GM21723 (cell line): ENCODE measurements around the gene HACL1.

Experiments used
- ATAC-seq: cut with Tn5 transposase; IDR thresholded peaks from one replicate; pipeline ENCODE4 v1.9.1; 2021; ENCODE audit warnings: mild to moderate bottlenecking, moderate library complexity; ENCODE audit not compliant: unreplicated experiment

HACL1 gene

DNA sequence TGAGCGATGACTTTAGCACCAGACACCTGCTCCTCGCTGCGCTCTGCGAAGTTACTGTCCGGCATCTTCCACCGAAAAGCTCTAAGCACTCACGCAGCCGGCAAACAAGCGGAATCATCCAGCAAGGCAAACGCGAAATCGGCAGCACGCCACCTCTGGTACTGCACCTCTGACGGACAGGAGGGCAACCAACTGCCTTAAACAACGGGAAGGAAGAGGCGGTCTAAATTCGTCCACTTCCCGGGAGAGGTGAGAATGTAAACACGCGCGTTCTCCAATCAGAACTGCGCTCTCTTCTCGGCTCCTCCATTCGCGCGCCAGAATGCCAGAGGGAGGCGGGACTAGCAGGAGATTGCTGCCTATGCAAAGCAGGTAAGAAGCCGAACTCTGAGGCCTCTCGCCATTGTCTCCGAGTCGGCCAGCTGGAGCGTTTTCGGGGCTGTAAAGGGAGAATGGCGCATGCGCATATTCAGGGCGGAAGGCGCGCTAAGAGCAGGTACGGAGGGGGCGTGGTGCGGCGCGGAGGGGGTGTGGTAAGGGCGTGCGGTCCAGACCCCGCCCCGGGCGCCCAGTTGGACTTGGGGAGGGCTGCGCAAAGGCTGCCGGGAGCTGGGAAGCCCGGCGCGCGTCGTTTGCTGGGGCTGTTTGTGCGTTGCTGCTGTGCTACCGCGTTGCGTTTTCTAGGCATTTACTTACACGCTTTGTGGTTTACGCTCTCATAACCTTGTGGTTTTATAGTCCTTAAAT is at the start of gene HACL1, which contains the start of gene BTD:
Gene HACL1, minus strand, starts transcription at position 171 of the 747 bp plus-strand sequence. Its CDS starts 106 bp downstream, at position 65.
Gene BTD, plus strand, starts transcription at position 347 of the 747 bp plus-strand sequence. CDS start 33,695 bp downstream, outside the sequence.
- peak; percentile 94 for ATAC-seq

DNA sequence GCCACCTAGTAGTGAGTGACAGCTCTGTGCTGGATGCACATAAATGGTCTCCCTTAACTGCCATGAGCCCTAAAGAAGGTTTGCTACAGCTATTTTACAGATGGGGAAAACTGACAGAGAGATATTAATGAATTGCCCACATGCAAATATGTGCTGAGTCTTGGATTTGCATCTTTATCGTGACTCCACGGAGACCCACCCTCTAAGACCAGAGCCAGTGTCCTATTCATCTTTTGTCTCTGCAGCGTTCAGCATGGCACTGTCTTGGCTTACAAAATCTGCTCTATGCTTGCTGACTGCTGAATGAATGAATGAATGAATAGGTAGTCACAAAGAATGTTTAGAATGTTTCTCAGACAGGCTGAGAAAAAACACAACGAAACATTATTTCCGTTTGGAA is 48.5 kb upstream of the HACL1 start:
- ATAC-seq: no peak

DNA sequence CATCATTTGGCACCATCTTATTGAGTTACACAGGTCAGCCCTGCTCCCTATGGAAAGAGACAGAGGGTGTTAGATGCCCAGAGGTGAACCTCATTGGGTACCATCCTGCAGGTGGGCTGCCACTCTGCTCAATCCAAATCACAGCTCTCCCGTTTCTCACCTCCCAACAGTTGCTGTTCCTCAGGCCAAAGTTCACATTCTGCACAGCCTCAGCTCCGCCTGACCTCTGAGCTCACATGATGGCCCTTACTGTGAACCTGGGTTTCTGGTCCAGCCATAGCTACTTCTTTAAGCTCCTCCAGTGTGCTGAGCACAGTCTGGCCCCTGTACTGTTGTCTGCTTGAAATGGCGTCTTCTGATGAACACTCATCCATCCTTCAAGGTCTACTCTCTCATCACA is 48.0 kb upstream of the HACL1 start:
- ATAC-seq: no peak

DNA sequence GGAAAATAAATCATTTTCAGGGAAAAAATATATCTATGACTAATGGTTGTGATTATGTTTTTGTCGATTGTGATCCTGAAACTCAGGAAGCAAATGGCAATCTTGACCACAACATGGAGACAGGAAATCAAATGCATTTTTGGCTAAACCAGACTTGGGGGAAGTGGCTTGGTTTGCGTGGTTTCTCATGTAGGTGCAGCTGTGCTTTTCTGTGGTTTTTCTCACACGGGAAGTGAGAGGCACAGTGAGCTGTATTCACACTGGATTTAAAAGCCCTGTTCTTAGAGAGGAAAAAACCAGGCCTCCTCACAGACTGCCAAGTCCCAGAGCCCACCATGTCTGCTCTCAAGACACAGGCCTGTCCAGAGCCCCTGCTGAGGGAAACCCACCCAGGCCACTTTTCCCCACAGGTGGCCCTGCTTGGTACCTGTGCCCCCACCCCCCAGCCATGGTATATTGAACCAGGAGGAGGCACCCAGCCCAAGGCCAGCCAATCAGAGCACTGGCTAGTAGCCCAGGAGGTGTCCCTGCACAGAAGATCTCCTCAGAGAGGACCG is 46.3 kb upstream of the HACL1 start:
- peak; percentile 96 for ATAC-seq

DNA sequence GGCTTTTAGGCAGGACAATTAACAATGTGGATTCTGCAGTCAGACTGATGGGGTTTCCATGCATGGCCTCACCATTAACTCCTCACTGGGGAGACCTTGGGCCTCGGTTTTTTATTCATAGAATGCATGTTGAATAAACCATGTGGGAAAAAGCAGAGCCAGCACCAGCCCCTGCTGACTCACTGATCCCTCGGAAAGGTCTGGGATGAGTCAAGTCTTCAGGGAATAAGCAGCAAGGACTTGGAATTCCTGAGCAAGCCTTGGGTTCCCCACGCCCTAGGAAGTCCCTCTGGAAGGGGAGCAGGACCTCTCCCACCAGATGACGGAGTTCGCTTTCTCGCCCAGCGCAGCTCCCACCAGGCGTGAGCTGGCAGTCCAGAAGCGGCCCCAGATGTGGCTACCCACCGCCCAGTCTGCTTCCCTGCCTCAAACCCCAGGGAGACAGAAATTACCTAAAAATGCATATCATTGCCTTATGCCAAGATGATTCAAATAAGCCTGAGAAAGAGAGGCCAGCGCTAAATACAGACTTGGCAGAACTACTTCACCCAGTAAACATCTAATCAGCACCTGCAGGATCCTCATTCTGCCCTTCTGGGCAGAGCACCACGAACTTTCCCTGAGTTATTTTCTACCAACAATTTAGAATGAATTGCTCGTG is 45.6 kb upstream of the HACL1 start:
- peak; percentile 8 for ATAC-seq

DNA sequence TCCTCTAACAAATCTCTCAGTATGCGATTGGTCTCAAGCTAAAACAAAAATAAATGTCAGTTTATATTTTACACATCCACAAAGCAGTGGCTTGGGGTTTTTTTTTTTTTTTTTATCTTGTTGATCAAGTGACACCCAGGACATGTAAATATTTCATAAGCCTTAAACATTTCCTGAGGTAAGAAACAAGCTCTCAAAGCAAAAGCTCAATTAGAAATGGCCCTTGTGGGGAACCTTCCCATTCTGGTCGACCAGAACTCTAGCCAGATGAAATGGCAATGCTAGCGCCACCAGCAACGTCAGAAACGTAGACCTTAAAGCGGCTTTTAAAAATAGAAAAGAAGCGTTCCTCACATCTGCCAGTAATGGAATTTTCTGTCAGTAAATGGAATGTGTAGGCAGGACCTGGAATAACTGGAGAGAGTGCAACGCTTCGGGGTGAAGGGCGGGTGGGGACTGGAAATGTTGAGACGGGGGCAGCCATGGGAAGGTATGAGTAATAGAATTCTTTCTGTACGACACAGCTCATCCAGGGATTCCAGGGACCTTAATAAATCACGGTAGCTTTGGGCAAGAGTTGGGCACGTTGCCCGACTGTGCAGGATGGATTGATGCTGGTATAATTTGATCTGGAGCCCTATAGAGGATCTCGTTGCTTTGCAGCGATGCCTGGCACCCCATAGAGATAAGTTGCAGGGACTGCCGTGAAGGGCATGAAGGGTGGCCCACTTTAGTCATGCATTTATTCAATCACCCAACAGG is 44.6 kb upstream of the HACL1 start:
- no peak for ATAC-seq

DNA sequence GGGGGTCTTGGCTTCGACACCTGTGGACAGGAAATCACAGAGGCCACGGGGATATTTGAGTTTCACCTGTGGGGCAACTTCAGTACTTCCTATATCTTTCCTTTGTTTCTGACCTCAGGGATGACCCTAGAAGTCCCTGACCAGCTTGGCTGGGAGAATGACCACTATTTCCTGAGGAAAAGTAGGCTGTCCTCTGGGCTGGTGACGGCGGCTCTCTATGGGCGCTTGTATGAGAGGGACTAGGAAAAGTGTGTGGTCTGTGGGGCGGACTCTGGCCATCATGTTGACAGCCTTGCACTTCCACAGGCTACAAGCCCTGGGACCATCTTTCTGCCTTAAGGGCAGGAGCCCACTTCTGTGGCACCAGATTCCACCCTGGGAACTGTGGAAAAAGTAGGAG is 43.9 kb upstream of the HACL1 start:
- no peak for ATAC-seq

DNA sequence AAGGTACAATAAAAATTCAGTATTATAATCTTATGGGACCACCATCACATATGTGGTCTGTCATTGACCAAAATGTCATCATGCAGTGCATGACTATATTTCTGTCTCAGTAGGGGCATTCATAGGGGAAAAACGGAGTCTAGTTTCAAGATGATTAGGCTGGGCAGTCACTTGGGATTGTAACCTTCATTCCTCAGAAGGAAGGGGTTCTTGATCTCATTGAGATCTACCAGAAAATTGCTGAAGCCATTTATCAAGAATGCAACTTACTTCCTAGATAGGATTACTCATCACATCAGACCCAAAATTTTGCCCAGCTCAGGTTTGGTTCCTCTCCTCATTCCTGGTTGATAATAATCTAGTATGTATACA is 37.5 kb upstream of the HACL1 start:
- no peak for ATAC-seq

DNA sequence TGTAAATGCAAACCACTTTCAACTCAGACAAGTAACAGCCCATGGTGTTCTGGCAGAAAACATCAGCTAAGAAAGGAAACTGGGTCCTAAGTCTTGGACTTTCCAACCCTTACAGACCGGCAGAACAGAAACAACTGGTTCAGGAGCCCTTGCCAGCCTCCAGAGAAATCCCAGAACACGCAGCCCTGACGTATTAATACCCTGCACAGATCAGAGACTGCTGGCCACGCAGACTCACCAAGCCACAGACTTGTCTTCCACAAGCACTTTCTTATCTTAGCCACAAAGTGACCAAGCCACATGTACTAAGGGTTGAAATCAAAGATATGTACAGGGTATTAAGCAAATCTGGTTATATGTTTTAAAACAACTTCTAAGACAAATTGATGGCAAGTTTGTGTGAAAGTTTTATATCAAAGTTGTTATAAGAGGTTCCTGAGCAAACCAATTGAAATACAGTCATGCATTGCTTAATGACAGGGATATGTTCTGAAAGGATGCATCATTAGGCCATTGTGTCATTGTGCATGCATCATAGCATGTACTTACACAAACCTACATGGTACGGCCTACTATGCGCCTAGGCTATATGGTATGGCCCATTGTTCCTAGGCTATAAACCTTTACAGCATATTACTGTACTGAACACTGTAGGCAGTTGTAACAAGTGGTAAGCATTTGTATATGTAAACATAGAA is 37.0 kb upstream of the HACL1 start:
- no peak for ATAC-seq

DNA sequence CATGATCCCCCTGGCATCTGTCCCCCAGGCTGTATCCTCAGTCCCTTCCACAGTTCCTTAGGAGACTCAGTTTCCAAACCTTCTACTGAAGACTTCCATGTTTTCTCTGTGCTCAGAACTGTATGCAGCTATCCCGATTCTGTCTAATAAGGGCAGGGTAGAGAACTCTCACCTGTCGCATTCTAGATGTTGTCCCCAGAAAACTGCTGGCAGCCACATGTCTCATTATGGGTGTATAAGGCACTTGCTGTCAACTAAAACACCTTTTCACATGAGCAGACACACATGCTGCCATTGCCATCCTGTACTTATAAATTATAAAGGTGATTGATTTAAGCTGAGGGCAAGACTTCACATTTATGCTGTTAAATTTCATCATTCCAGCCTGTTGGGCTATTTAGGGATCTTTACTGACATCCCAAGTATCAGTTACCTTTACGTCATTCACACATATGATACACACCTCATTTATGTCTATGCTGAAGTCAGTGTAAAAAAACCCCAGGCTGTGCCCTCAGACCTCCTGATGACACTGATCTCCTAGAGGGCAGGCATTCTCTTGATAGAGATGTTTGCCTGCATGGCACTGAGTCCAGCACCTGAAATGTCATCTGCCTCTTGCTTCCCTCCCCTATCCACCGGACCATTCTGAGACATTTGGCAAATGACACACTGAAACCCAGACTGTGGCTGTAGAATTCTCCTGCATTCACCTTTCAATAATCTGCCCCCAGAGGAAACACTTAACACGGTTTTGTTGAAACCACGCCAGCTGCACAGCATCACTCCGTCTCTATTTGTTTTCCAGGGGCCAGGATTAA is 36.0 kb upstream of the HACL1 start:
- no peak for ATAC-seq

DNA sequence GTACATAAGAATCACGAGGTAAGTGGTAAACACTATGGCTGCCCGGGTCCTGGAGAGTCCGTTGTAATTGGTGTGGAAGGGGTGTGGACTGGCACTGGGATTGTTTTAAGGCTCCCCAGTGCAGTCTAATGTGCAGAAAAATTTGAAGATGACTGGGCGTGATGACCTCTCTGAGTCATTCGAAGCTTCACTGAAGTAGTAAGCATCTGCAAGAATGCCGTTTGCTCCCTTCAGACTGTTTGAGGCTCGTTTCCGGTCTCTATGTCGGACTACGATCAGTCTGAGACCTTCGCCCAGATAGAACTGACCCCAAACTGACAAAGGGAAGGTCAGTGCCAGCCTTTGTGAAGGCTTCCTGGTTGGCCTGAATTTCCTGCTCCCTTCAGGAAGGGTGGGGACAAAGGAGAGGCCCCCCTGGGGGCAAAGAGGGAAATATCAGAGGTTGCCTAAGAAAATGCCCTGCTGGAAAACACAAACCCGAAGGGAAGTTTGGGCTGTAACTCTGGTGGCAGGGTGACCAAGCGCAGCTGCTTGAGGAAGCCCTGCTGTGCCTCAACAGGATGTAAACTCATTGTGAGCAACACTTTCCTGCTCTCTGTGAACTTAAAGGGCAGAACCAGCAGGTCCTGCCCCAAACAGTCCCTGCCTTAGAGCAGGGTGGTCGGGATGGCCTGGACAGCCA is 34.8 kb upstream of the HACL1 start:
- peak; percentile 61 for ATAC-seq

DNA sequence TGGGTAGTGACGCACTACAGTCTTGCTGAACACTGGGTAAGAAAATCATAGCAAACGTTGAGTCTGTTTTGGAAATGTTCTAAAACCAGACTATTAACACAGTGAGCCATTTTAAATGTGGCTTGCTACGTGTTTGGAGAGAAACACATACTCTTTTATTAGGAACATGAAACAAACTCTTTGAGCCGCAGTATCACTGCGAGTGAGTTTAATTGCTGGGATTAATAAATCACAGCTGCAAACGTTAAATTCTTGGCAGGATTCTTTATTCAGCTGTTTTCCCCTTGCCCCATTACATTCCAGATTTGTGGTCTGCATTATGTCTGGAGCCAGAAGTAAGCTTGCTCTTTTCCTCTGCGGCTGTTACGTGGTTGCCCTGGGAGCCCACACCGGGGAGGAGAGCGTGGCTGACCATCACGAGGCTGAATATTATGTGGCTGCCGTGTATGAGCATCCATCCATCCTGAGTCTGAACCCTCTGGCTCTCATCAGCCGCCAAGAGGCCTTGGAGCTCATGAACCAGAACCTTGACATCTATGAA is 33.8 kb upstream of the HACL1 start:
- no peak for ATAC-seq

DNA sequence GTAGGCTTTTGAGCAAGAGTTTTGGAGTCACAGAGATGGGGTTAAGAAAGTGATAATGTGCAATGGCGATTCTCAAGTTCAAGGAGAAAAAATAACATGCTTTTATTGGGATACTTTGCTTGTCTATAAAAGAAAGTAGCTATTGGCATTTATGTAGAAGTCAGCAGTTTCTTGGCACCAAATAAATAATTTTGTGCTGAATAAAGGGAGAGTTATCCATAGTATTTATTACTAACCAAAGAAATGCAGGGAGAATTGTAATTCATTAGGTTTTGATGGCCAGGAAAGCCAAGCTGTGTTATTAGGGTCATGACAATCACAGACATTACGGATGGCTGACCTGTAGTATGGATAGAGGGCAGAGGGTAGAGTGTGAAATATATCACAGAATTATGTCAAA is 33.3 kb upstream of the HACL1 start:
- no peak for ATAC-seq

DNA sequence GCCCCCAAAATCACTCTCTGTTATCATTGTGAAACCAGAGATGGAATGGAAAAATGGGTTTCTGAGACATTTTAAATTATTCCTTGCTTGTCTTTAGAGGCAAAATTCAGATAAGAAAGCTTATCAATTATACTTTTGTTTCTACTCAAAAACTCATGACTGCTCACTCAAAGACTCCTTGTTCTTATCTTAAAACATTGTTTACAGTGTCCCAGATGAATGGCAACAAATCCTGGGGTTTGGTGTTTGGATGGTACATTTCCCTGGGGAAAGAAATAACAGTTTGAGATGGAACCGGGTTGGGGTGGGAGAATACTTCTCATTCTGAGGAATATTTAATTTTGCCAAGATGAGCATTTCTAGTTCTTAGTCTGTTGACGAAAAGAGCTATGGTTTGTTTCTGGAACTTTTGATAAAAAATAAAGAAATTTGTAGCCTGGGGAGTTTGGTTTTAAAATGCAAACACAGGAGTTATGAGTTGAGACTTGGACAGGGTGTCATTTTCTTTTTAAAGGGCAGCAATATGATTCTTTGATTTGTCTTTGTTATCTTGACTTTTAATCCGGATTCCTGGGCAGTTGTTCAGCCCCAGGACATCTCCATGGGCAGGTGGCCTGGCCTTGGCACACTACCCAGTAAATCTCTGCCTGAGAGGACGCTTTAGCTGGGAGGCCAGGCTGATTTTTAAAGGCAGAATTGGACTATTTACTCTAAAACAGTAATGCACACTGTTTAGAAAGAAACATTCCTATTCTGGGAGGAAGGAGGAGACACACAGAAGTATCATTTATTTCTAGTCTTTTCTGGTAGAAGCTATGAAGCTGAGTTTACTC is 32.6 kb upstream of the HACL1 start:
- no peak for ATAC-seq

DNA sequence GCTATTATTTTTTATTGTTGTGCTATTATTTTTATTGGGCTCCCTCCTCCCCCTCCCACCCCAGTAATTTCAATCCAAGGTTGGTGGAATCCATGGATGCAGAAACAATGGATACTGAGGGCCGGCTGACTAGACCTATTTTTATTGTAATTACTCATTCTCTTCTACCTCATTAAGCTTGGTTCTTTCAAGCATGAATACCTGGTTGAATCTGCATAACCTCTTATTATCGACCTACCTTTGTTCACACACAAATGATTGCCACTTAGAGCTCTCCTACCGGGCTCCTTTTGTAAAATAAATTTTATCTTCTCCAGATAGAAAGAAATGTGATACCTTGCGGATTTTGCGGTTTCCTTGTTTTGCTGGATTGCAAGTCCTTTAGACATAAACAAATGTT is 31.8 kb upstream of the HACL1 start:
- no peak for ATAC-seq

DNA sequence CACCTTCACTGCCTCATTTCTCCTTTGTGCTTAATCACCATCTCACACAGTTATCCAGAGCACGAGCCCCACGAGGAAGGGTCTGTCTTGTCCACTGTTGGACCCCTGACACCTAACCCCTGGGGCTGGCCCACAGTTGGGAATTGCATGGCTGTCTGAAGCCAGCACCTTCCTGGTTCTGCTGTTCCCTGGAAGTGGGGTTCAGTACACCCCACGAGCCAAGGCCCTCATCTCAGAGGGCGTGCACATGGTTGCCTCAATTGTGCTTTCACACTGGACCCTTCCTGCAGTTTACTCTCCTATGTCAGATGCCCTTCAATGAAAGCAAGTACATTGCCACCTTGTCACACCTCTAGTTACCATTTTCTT is 30.8 kb upstream of the HACL1 start:
- ATAC-seq: no peak

DNA sequence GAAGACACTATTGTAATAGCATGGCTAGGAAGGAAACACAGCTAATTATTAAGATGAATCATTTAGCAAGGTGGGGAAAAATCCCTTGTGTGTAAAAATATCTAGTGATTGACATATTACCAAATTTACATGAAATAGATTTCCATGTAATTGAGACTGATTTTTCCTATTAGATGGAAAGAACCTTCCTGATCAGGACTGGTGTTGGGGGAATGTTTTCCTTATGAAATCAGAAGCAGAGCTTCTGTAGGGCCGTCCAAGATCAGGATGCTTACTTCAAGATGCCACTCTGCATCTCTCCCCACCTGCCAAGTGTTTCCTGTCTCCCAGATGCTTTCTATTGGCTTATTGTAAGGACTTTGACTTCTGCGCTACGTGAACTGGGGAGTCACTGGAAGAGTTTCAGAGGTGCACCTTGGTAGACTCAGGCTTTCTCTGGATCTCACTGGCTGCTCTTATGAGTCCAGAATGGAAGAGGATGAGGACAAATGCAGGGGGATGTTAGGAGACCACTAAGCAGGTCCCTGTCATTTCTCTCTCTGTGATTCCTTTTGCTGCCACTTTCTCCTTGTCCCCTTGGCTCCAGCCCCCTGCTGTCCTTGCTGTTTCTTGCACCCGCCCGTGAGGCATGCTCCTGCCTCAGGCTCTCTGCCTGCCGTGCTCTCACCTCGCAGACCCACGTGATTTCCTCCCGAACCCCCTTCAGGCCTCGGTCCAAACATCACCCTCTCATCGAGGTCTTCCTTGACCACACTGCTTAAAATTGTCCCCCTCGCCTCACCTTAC is 30.2 kb upstream of the HACL1 start:
- ATAC-seq: no peak
